ENCODE results near the gene KRTAP5-11. TPM values are rescaled to one million over a fixed set of nuclear protein-coding genes. Genes with fewer than 3 reads are reported as not detected.
"Not testable (repeated sequence)": the region's sequence is repeated elsewhere in the genome, so short reads cannot be mapped to it uniquely, and the experiment has no call there.

KRTAP5-11 gene
- total RNA-seq, 1 donor from 2014 or later, result not detected

DNA sequence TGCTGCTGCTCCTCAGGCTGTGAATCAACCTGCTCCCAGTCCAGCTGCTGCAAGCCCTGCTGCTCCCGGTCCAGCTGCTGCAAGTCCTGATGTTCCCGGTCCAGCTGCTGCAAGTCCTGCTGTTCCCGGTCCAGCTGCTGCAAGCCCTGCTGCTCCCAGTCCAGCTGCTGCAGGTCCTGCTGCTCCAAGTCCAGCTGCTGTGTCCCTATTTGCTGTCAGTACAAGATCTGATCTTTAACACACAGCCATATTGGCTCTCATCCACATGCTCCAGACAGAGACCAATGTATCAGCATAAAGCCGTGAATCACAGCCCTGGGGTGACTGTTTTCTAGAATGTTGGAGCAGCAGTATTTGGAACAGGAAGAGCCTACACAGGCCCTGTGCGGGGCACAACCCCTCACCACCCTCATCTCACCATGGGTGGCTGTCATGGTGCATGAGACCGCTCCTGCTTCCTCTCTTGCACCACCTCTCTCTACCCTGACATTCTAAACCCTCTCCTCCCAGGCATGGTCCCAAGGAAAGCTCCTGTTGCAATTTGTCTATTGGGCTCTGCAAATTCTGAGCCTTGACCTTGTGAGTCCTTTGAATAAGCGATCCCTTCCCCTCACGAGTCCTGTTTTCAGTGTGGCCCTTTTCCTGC, 13.8 kb downstream of the KRTAP5-11 start:
- no peaks in the 10 kb centered on the region for H3K4me1 ChIP-seq
- no peaks in the 10 kb centered on the region for H3F3A ChIP-seq (ENCODE audit: low read depth)
- H4K20me1 ChIP-seq (ENCODE audit: low read depth), result no peaks in the 10 kb centered on the region
- H3K79me2 ChIP-seq (ENCODE audit: low read depth), result no peaks in the 10 kb centered on the region
- DNase-seq (ENCODE audit: low spot score), result no peak
- H3K4me3 ChIP-seq, result no peak overlapping the region
- H3K27ac Mint-ChIP-seq, result no peak overlapping the region
- peaks cover 41% of the 10 kb centered on the region for H3K4me1 Mint-ChIP-seq
- no peak overlapping the region for H3K27ac ChIP-seq
- H3K36me3 Mint-ChIP-seq, result no peaks in the 10 kb centered on the region
- no peaks in the 10 kb centered on the region for H3K27me3 ChIP-seq
- no peak overlapping the region for H2AFZ ChIP-seq (replicated peaks)
- peaks cover 7% of the 10 kb centered on the region for H3K27me3 Mint-ChIP-seq (ENCODE audit: insufficient read depth, low read depth)
- no peak overlapping the region for H3K9ac ChIP-seq
- TF ChIP-seq, protein P1, sequence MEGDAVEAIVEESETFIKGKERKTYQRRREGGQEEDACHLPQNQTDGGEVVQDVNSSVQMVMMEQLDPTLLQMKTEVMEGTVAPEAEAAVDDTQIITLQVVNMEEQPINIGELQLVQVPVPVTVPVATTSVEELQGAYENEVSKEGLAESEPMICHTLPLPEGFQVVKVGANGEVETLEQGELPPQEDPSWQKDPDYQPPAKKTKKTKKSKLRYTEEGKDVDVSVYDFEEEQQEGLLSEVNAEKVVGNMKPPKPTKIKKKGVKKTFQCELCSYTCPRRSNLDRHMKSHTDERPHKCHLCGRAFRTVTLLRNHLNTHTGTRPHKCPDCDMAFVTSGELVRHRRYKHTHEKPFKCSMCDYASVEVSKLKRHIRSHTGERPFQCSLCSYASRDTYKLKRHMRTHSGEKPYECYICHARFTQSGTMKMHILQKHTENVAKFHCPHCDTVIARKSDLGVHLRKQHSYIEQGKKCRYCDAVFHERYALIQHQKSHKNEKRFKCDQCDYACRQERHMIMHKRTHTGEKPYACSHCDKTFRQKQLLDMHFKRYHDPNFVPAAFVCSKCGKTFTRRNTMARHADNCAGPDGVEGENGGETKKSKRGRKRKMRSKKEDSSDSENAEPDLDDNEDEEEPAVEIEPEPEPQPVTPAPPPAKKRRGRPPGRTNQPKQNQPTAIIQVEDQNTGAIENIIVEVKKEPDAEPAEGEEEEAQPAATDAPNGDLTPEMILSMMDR (IDR thresholded peaks at IDR 0.05), result no peak
- no peak for TF ChIP-seq EZH2 (IDR thresholded peaks at IDR 0.05)
- TF ChIP-seq EZH2phosphoT487 (IDR thresholded peaks at IDR 0.05), result no peak
- H3K36me3 ChIP-seq, result no peaks in the 10 kb centered on the region
- peaks cover under 1% of the 10 kb centered on the region for H3K9me3 Mint-ChIP-seq
- H3K4me2 ChIP-seq, result no peak overlapping the region
- no peaks in the 10 kb centered on the region for H3K9me3 ChIP-seq (ENCODE audit: low read depth)
- H3K4me3 Mint-ChIP-seq, result no peak overlapping the region

DNA sequence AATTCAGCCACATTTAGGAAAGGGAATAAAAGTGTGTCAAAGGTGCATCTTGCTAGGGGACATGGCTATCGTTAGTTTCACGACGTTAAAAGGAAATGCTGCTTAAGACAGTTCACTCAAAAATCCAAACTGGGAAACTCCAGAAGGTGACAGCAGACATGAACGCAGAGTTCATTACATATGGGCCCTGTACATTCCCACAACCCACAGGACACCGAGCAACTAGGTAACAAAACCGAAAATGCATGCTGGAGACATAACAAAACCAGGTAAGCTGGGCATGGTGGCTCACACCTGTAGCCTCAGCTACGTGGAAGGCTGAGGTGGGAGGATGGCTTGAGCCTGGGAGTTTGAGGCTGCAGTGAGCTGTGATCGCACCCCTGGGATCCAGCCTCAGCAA, 15.0 kb downstream of the KRTAP5-11 start:
- H3K27ac Mint-ChIP-seq, result not testable (repeated sequence)

GRCh38 chr11:71566626-71567599, 15.8 kb downstream of the KRTAP5-11 start:
- not testable (repeated sequence) for H3K9me3 ChIP-seq (ENCODE audit: low read depth); H3K4me3 Mint-ChIP-seq; DNase-seq (ENCODE audit: low spot score); H3K4me2 ChIP-seq; H3K27me3 Mint-ChIP-seq (ENCODE audit: insufficient read depth, low read depth); H3K9me3 Mint-ChIP-seq; H2AFZ ChIP-seq (replicated peaks); H4K20me1 ChIP-seq (ENCODE audit: low read depth); H3F3A ChIP-seq (ENCODE audit: low read depth); H3K36me3 ChIP-seq; H3K4me1 ChIP-seq; H3K9ac ChIP-seq; H3K4me3 ChIP-seq; H3K27ac ChIP-seq; H3K79me2 ChIP-seq (ENCODE audit: low read depth); H3K36me3 Mint-ChIP-seq; H3K27me3 ChIP-seq
- peak overlapping the region; percentile 18 for H3K27ac Mint-ChIP-seq
- H3K4me1 Mint-ChIP-seq, result peaks cover 41% of the 10 kb centered on the region

More for the DNA sequence above, 15.0 kb downstream of the KRTAP5-11 start:
- not testable (repeated sequence) for H4K20me1 ChIP-seq (ENCODE audit: low read depth); H3K4me3 ChIP-seq; H3K27me3 ChIP-seq; H3K27me3 Mint-ChIP-seq (ENCODE audit: insufficient read depth, low read depth); H3K9me3 ChIP-seq (ENCODE audit: low read depth); H3K9me3 Mint-ChIP-seq; H3K79me2 ChIP-seq (ENCODE audit: low read depth); H3K27ac ChIP-seq; H3K36me3 ChIP-seq; DNase-seq (ENCODE audit: low spot score); H3F3A ChIP-seq (ENCODE audit: low read depth); H3K4me1 ChIP-seq; H3K36me3 Mint-ChIP-seq; H2AFZ ChIP-seq (replicated peaks); H3K4me2 ChIP-seq; H3K4me3 Mint-ChIP-seq; H3K9ac ChIP-seq
- H3K4me1 Mint-ChIP-seq, result peaks cover 41% of the 10 kb centered on the region

DNA sequence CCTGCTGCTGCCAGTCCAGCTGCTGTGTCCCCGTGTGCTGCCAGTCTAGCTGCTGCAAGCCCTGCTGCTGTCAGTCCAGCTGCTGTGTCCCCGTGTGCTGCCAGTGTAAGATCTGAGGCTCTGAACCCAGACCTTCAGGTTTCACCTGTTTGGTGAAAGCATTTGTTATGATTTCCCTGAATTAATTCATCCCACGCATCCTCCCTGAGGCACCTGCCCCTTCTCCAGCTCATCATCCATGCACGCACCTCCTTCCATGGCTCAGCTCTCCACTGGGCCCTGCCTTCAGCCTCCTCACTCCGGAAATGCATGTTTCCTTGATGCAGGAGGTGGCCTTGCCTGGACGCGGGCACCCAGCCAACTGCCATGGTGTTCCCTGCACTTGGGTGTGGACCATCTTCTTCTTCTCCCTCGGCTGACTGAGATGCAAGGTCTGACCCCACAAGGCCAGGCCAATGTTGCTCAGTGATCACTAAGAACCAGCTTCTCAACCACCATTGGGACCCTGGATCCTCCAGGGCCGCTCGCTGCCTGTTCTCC, 16.5 kb downstream of the KRTAP5-11 start:
- H3K79me2 ChIP-seq (ENCODE audit: low read depth), result no peaks in the 10 kb centered on the region
- H3K27me3 ChIP-seq, result no peaks in the 10 kb centered on the region
- no peaks in the 10 kb centered on the region for H3F3A ChIP-seq (ENCODE audit: low read depth)
- Mint-ChIP-seq H3K36me3 (no peaks in the 10 kb centered on the region), H3K27ac (no peak overlapping the region), H3K4me3 (no peak overlapping the region), H3K9me3 (peaks cover 2% of the 10 kb centered on the region), H3K4me1 (peaks cover 41% of the 10 kb centered on the region), H3K27me3 (ENCODE audit: insufficient read depth, low read depth) (peaks cover 8% of the 10 kb centered on the region)
- no peak overlapping the region for H3K9ac ChIP-seq
- no peak overlapping the region for H2AFZ ChIP-seq (replicated peaks)
- no peak overlapping the region for H3K27ac ChIP-seq
- no peaks in the 10 kb centered on the region for H3K36me3 ChIP-seq
- DNase-seq (ENCODE audit: low spot score), result no peak
- no peak overlapping the region for H3K4me2 ChIP-seq
- no peaks in the 10 kb centered on the region for H3K4me1 ChIP-seq
- TF ChIP-seq, protein P1 (IDR thresholded peaks at IDR 0.05), result no peak
- TF ChIP-seq EZH2phosphoT487 (IDR thresholded peaks at IDR 0.05) (no peak), EZH2 (IDR thresholded peaks at IDR 0.05) (no peak)
- no peaks in the 10 kb centered on the region for H3K9me3 ChIP-seq (ENCODE audit: low read depth)
- H4K20me1 ChIP-seq (ENCODE audit: low read depth), result no peaks in the 10 kb centered on the region
- no peak overlapping the region for H3K4me3 ChIP-seq

All from neural progenitor cell (in vitro differentiated cells).